HEK293 (cell line): Measurements from ENCODE around the gene GOPC.

ENCODE experiments used
- MYNN ChIP-seq: fragments of 450-650 bp; formaldehyde crosslinking; IDR thresholded peaks from 2 replicates; pipeline ENCODE4 v1.5.1; 2016; ENCODE audit warnings: missing biosample characterization, missing genetic modification characterization, borderline replicate concordance
- YY1 ChIP-seq: fragments of 450-650 bp; formaldehyde crosslinking; IDR thresholded peaks from 2 replicates; pipeline ENCODE4 v1.5.1; 2018; ENCODE audit warnings: missing biosample characterization, missing genetic modification characterization
- ZNF121 ChIP-seq: fragments of 450-650 bp; formaldehyde crosslinking; IDR thresholded peaks from 2 replicates; pipeline ENCODE4 v1.5.1; 2016; ENCODE audit warnings: missing biosample characterization, missing genetic modification characterization
- ZNF138 ChIP-seq: fragments of 450-650 bp; formaldehyde crosslinking; IDR thresholded peaks from 2 replicates; pipeline ENCODE4 v1.5.1; 2016; ENCODE audit warnings: missing biosample characterization, missing genetic modification characterization, borderline replicate concordance
- ZNF202 ChIP-seq: fragments of 450-650 bp; formaldehyde crosslinking; IDR thresholded peaks from 2 replicates; pipeline ENCODE4 v1.5.1; 2016; ENCODE audit warnings: missing biosample characterization, missing genetic modification characterization, borderline replicate concordance
- ZNF239 ChIP-seq: fragments of 450-650 bp; formaldehyde crosslinking; IDR thresholded peaks from 2 replicates; pipeline ENCODE4 v1.5.1; 2016; ENCODE audit warnings: missing biosample characterization, missing genetic modification characterization
- ZNF416 ChIP-seq: fragments of 450-650 bp; formaldehyde crosslinking; IDR thresholded peaks from 2 replicates; pipeline ENCODE4 v1.5.1; 2016; ENCODE audit warnings: missing biosample characterization, missing genetic modification characterization
- TF ChIP-seq, protein P1 (sequence below): fragments of 450-650 bp; formaldehyde crosslinking; IDR thresholded peaks from 2 replicates; pipeline ENCODE4 v1.5.1; 2017; ENCODE audit warnings: missing biosample characterization, missing genetic modification characterization
- TF ChIP-seq, protein P2 (sequence below): fragments of 450-650 bp; formaldehyde crosslinking; IDR thresholded peaks from 2 replicates; pipeline ENCODE4 v1.5.1; 2016; ENCODE audit warnings: missing biosample characterization, missing genetic modification characterization
- TF ChIP-seq, protein P3 (sequence below): fragments of 450-650 bp; formaldehyde crosslinking; optimal IDR thresholded peaks from 2 replicates; pipeline ENCODE3; 2016; ENCODE audit warnings: missing biosample characterization, mild to moderate bottlenecking, missing genetic modification characterization
- TF ChIP-seq, protein P4 (sequence below): fragments of 450-650 bp; formaldehyde crosslinking; IDR thresholded peaks from 2 replicates; pipeline ENCODE4 v1.5.1; 2017; ENCODE audit warnings: missing biosample characterization, missing genetic modification characterization

DNA sequence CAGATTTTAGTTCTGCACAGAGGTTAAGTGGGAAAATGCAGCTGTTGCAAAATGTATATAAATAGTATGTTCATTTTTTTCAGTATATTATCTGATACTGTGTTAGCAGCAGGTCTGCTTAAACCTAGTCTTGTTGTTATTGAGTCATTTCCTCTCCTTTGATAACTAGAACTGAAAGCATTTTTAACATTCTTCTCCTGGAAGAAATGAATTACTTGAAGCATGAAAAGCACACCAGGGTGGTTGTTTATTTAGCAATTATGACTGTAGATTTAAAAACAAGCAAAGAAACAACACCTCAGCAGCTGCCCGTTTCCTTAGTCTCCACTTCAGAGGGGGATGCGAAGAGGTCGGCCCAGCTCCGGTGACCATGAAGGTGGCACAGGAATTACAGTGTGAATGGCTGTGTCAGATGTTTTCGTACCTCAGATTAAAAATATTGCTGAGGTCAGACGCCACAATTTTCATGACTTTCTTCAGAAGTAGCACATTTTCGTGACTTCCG lies 53.5 kb downstream of the GOPC start:
- TF ChIP-seq, protein P1, sequence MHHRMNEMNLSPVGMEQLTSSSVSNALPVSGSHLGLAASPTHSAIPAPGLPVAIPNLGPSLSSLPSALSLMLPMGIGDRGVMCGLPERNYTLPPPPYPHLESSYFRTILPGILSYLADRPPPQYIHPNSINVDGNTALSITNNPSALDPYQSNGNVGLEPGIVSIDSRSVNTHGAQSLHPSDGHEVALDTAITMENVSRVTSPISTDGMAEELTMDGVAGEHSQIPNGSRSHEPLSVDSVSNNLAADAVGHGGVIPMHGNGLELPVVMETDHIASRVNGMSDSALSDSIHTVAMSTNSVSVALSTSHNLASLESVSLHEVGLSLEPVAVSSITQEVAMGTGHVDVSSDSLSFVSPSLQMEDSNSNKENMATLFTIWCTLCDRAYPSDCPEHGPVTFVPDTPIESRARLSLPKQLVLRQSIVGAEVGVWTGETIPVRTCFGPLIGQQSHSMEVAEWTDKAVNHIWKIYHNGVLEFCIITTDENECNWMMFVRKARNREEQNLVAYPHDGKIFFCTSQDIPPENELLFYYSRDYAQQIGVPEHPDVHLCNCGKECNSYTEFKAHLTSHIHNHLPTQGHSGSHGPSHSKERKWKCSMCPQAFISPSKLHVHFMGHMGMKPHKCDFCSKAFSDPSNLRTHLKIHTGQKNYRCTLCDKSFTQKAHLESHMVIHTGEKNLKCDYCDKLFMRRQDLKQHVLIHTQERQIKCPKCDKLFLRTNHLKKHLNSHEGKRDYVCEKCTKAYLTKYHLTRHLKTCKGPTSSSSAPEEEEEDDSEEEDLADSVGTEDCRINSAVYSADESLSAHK (tag by site-specific recombination): no peak
- TF ChIP-seq ZNF121 (tag by site-specific recombination) (no peak), ZNF239 (no peak), MYNN (no peak), ZNF138 (no peak), ZNF202 (no peak), ZNF416 (no peak), YY1 (no peak)
- TF ChIP-seq, protein P2, sequence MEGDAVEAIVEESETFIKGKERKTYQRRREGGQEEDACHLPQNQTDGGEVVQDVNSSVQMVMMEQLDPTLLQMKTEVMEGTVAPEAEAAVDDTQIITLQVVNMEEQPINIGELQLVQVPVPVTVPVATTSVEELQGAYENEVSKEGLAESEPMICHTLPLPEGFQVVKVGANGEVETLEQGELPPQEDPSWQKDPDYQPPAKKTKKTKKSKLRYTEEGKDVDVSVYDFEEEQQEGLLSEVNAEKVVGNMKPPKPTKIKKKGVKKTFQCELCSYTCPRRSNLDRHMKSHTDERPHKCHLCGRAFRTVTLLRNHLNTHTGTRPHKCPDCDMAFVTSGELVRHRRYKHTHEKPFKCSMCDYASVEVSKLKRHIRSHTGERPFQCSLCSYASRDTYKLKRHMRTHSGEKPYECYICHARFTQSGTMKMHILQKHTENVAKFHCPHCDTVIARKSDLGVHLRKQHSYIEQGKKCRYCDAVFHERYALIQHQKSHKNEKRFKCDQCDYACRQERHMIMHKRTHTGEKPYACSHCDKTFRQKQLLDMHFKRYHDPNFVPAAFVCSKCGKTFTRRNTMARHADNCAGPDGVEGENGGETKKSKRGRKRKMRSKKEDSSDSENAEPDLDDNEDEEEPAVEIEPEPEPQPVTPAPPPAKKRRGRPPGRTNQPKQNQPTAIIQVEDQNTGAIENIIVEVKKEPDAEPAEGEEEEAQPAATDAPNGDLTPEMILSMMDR: no peak
- TF ChIP-seq, protein P3, sequence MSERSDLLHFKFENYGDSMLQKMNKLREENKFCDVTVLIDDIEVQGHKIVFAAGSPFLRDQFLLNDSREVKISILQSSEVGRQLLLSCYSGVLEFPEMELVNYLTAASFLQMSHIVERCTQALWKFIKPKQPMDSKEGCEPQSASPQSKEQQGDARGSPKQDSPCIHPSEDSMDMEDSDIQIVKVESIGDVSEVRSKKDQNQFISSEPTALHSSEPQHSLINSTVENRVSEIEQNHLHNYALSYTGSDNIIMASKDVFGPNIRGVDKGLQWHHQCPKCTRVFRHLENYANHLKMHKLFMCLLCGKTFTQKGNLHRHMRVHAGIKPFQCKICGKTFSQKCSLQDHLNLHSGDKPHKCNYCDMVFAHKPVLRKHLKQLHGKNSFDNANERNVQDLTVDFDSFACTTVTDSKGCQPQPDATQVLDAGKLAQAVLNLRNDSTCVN (tag by site-specific recombination): no peak
- TF ChIP-seq, protein P4, sequence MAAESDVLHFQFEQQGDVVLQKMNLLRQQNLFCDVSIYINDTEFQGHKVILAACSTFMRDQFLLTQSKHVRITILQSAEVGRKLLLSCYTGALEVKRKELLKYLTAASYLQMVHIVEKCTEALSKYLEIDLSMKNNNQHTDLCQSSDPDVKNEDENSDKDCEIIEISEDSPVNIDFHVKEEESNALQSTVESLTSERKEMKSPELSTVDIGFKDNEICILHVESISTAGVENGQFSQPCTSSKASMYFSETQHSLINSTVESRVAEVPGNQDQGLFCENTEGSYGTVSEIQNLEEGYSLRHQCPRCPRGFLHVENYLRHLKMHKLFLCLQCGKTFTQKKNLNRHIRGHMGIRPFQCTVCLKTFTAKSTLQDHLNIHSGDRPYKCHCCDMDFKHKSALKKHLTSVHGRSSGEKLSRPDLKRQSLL (tag by site-specific recombination): no peak
